Neural crest cell (in vitro differentiated cells): Measurements from ENCODE around the gene HMCN2. TPM values are rescaled to one million over a fixed set of nuclear protein-coding genes. Genes with fewer than 3 reads are reported as not detected.

Experiments
- DNase-seq: peaks from one replicate; pipeline ENCODE4 v3.0.0; 2021; ENCODE audit warnings: low read depth, mixed read lengths, low spot score
- H3K27ac Mint-ChIP-seq: one replicate; pipeline ENCODE4 v1.8.0; 2021; ENCODE audit warnings: mild to moderate bottlenecking, mixed read lengths; ENCODE audit not compliant: unreplicated experiment
- H3K27me3 Mint-ChIP-seq: 2 replicates; pipeline ENCODE4 v1.8.0; 2021; ENCODE audit warnings: low read depth, mild to moderate bottlenecking, mixed read lengths
- H3K36me3 Mint-ChIP-seq: 2 replicates; pipeline ENCODE4 v1.8.0; 2021; ENCODE audit warnings: low read depth, mild to moderate bottlenecking, mixed read lengths
- H3K4me1 Mint-ChIP-seq: 2 replicates; pipeline ENCODE4 v1.8.0; 2021; ENCODE audit warnings: mixed read lengths
- H3K4me3 Mint-ChIP-seq: one replicate; pipeline ENCODE4 v1.8.0; 2021; ENCODE audit warnings: mild to moderate bottlenecking, mixed read lengths
- H3K9me3 Mint-ChIP-seq: 2 replicates; pipeline ENCODE4 v1.8.0; 2021; ENCODE audit warnings: mixed read lengths
- CTCF ChIP-seq: fragments of 200-600 bp; sonication (generic); conservative IDR thresholded peaks from 2 replicates; pipeline ENCODE4 v1.5.0; 2021; ENCODE audit warnings: antibody characterized with exemption, mild to moderate bottlenecking
- total RNA-seq: library from RNA; stranded (reverse); gene quantifications from 2 replicates; pipeline ENCODE4 v1.2.1, GENCODE V29; 2021

The HMCN2 gene
- total RNA-seq, 1 donor from 2014 or later, result not detected

GRCh38 chr9:130297371-130297770 lies 31.8 kb downstream of the HMCN2 start:
- no peaks in the 10 kb centered on the region for H3K4me1 Mint-ChIP-seq
- TF ChIP-seq CTCF, result no peak
- no peak overlapping the region for H3K27ac Mint-ChIP-seq
- no peak overlapping the region for H3K4me3 Mint-ChIP-seq
- peaks cover 46% of the 10 kb centered on the region for H3K27me3 Mint-ChIP-seq
- no peaks in the 10 kb centered on the region for H3K9me3 Mint-ChIP-seq
- no peak for DNase-seq
- no peaks in the 10 kb centered on the region for H3K36me3 Mint-ChIP-seq

- peaks cover under 1% of the 10 kb centered on the region for H3K4me1 Mint-ChIP-seq
- H3K4me3 Mint-ChIP-seq, result no peak overlapping the region
- peak; percentile 14 for DNase-seq
- no peaks in the 10 kb centered on the region for H3K9me3 Mint-ChIP-seq
- no peak for TF ChIP-seq CTCF
- H3K27ac Mint-ChIP-seq, result no peak overlapping the region
- H3K27me3 Mint-ChIP-seq, result peaks cover 33% of the 10 kb centered on the region
- H3K36me3 Mint-ChIP-seq, result no peaks in the 10 kb centered on the region
Observed at GRCh38 chr9:130298662-130299279, 33.2 kb downstream of the HMCN2 start.

- no peaks in the 10 kb centered on the region for H3K9me3 Mint-ChIP-seq
Observed at GRCh38 chr9:130299785-130300615, 34.4 kb downstream of the HMCN2 start.

GRCh38 chr9:130300739-130301138 lies 35.2 kb downstream of the HMCN2 start:
- no peak overlapping the region for H3K27ac Mint-ChIP-seq
- TF ChIP-seq CTCF, result no peak
- H3K4me1 Mint-ChIP-seq, result peaks cover 7% of the 10 kb centered on the region
- H3K4me3 Mint-ChIP-seq, result no peak overlapping the region
- no peaks in the 10 kb centered on the region for H3K9me3 Mint-ChIP-seq
- peaks cover 24% of the 10 kb centered on the region for H3K27me3 Mint-ChIP-seq
- DNase-seq, result no peak
- H3K36me3 Mint-ChIP-seq, result no peaks in the 10 kb centered on the region

More at GRCh38 chr9:130299785-130300615, 34.4 kb downstream of the HMCN2 start:
- H3K27ac Mint-ChIP-seq, result no peak overlapping the region
- no peak for DNase-seq
- no peaks in the 10 kb centered on the region for H3K36me3 Mint-ChIP-seq
- peaks cover 7% of the 10 kb centered on the region for H3K4me1 Mint-ChIP-seq
- no peak overlapping the region for H3K4me3 Mint-ChIP-seq
- peaks cover 27% of the 10 kb centered on the region for H3K27me3 Mint-ChIP-seq
- no peak for TF ChIP-seq CTCF

GRCh38 chr9:130301483-130302286 lies 36.1 kb downstream of the HMCN2 start:
- Mint-ChIP-seq H3K9me3 (no peaks in the 10 kb centered on the region), H3K4me1 (peaks cover 7% of the 10 kb centered on the region), H3K27me3 (peaks cover 19% of the 10 kb centered on the region), H3K4me3 (no peak overlapping the region), H3K36me3 (no peaks in the 10 kb centered on the region), H3K27ac (no peak overlapping the region)
- no peak for DNase-seq
- TF ChIP-seq CTCF, result no peak
